GM19395 (cell line): ENCODE data around the gene PLA2G1B.
"Not testable (repeated sequence)": the region's sequence is repeated elsewhere in the genome, so short reads cannot be mapped to it uniquely, and the experiment has no call there.

ENCODE experiments used
- ATAC-seq: cut with Tn5 transposase; IDR thresholded peaks from one replicate; pipeline ENCODE4 v1.9.1; 2021; ENCODE audit warnings: mild to moderate bottlenecking, moderate library complexity; ENCODE audit not compliant: unreplicated experiment

The PLA2G1B gene

DNA sequence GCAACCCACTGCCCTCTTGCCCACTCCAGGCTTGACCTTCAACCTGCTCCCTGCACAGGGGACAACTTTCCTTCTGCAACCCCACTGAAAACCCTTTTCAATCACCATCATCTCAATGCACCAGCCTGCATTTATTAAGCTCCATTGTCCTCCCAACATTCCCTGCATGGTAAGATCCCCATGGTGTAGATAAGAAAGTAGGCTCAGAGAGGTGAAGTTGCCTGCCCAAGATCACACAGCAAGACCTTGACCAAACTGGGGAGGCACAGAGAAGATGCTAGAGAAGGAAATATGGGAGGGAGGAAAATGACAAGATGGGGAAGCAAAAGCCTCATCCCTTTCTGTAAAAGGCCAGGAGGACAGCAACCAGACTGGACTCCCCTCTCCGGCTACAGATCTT is 31.5 kb upstream of the PLA2G1B start:
- no peak for ATAC-seq

DNA sequence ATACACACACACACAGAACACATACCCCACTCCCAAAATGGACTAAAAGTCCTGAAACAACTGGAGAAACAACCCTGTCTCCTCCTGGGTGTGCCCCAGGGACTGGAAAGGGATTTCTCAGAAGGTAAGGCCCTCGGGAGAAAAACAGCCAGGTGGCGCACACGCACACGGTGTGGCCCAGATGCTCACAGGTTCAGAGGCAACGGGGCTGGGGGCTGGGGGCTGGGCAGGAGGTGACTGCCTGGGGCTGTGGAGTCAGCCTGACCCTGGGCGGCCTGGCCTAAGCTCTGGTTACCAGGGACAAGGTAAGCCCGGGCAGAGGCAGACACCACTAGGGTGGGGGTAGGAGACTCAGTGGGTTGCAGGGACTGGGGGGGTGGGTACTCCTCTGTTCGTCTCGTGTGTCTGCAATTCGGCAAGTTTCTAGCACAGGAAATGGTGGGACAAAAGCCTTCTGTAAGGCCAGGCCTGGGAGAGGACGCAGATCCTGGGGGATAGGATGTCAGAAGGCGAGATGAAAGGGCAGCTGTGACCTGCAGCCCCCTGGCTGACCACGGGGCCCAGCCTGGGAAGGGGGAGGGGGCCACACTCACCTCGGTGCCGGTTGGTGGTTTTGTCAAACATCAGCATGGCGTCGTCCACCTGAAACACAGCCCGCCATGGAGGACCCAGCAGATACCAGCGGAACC is 31.0 kb upstream of the PLA2G1B start:
- ATAC-seq: no peak

- ATAC-seq: no peak
Measured at GRCh38 chr12:120357104-120357503, 29.5 kb upstream of the PLA2G1B start.

DNA sequence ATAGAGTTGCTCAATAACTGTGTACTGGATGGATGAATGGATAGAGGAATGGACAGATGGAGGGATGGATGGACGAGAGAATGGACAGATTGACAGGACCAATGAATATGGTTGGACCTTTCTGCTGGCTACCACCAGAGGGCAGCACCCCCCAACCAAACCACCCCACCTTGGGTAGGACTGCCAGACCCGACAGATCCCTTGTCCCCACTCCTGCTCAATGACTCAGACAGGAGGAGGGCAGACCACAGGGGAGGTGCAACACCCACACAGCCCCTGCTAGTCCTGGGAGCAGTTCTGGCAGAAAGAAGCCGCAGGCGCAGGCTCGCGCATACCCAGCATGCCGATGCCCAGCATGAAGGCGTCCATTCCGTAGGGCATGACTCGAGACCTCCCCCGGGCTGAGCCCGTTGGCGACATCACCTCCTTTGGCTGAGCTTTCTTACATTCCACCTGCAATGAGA is 29.0 kb upstream of the PLA2G1B start:
- no peak for ATAC-seq

GRCh38 chr12:120353556-120354317 is 26.2 kb upstream of the PLA2G1B start:
- ATAC-seq: no peak

GRCh38 chr12:120353136-120353535 is 25.6 kb upstream of the PLA2G1B start:
- ATAC-seq: no peak

DNA sequence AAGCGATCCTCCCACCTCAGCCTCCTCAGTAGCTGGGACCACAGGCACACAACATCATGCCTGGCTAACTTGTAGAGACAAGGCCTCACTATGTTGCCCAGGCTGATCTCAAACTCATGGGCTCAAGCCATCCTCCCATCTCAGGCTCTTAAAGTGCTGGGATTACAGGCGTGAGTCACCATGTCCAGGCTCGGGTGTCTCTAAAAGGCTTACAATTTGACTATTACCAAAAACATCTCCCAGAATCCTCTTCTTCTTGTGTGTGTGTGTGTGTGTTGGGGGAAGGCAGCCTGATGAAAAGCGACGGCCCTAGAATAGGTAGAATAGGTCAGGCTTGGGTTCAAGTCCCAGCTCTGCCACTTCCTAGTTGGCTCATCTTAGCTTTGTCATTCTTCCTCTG is 24.5 kb upstream of the PLA2G1B start:
- ATAC-seq: no peak

- no peak for ATAC-seq
Measured at GRCh38 chr12:120350576-120351350, 23.2 kb upstream of the PLA2G1B start.

- ATAC-seq: no peak
Measured at GRCh38 chr12:120347766-120348165, 20.2 kb upstream of the PLA2G1B start.

GRCh38 chr12:120346681-120347080 is 19.1 kb upstream of the PLA2G1B start:
- no peak for ATAC-seq

DNA sequence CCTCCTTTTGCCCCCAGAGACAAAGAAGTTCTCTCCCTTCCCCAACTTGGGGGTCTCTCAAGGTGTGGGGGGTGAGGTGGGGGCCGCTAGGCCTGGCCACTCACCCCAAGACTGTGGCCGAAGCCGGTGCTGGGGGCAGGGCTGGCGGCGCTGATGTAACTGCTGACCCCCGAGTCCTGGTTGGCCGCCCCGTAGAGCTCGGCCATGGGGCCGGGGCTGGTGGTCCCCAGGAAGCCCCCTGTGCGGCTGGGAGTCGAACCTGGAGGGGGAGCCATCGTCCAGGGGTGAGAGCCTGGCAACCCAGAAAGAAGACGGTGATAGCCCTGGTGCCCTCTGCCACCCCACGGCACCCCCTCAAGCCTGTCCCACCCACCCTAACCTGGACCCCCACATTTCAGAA is 18.5 kb upstream of the PLA2G1B start:
- no peak for ATAC-seq

GRCh38 chr12:120343692-120344091 is 16.1 kb upstream of the PLA2G1B start:
- no peak for ATAC-seq

- ATAC-seq: no peak
Measured at GRCh38 chr12:120343039-120343537, 15.5 kb upstream of the PLA2G1B start.

GRCh38 chr12:120342175-120343038 is 14.8 kb upstream of the PLA2G1B start:
- no peak for ATAC-seq

GRCh38 chr12:120339256-120339655 is 11.7 kb upstream of the PLA2G1B start:
- no peak for ATAC-seq

DNA sequence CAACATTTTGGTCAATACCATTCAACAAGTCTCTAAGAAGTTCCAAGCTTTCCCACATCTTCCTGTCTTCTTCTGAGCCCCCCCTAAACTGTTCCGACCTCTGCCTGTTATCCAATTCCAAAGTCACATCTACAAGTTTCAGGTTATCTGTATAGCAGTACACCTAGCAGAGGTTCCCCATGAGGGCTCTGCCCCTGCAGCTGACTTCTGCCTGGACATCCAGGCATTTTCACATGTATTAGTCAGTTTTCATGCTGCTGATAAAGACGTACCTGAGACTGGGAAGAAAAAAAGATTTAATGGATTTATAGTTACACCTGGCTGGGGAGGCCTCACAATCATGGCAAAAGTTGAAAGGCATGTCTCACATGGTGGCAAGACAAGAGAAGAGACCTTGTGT is 10.2 kb upstream of the PLA2G1B start:
- ATAC-seq: no peak

DNA sequence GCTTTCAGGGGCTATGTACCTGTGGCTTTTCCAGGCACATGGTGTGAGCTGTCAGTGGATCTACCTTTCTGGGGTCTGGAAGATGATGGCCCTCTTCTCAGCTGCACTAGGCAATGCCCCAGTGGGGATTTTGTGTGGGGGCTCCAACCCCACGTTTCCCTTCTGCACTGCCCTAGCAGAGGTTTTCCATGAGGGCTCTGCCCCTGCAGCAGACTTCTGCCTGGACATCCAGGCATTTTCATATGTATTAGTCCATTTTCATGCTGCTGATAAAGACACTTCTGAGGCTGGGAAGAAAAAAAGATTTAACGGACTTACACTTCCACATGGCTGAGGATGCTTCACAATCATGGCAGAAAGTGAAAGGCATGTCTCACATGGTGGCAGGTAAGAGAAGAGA is 8.8 kb upstream of the PLA2G1B start:
- not testable (repeated sequence) for ATAC-seq

GRCh38 chr12:120335447-120335846 is 7.9 kb upstream of the PLA2G1B start:
- not testable (repeated sequence) for ATAC-seq

DNA sequence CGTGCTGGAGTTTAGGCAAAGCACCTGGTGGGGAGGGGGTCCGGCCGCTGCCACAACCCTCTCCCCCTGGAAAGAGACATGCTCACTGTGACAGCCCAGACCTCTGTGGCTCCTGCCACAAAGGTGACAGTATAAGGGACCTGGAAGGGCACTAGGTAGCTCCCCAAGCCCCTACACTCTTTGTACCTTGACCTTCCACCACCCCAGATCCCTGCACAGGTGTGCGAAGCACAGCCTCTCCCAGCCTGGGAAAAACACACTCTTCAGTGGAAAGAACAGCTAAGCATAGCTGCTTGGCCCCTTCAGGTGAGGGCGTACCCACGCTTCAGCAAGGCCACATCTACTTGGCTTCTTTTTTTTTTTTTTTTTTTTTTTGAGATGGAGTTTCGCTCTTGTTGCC is 4.9 kb upstream of the PLA2G1B start:
- no peak for ATAC-seq

- no peak for ATAC-seq
Measured at GRCh38 chr12:120332041-120332440, 4.5 kb upstream of the PLA2G1B start.
